Cardiac fibroblast (primary cell): Measurements from ENCODE around the gene DSCAML1.

Experiments
- DNase-seq, 2 donors: peaks; one replicate each; pipeline versions ENCODE4 v3.0.0 to v3.0.0-alpha.2; 2010; ENCODE audit warnings: low read depth in 2 of 2
- H3K4me3 ChIP-seq, 2 donors: replicated peaks in 1 of 2; 1 replicate in 1 of 2; 2 replicates in 1 of 2; pipeline ENCODE4 v1.5.1; 2011; ENCODE audit warnings: low read depth in 2 of 2, low read length in 2 of 2, mild to moderate bottlenecking in 2 of 2, moderate library complexity in 1 of 2
- CTCF ChIP-seq: IDR thresholded peaks from one replicate; pipeline ENCODE4 v1.5.1; 2011; ENCODE audit warnings: low read depth, mild to moderate bottlenecking, low read length, inconsistent platforms

Gene DSCAML1

GRCh38 chr11:117414724-117415123 lies 382.3 kb downstream of the DSCAML1 start:
- no peak for DNase-seq
- TF ChIP-seq CTCF: no peak

DNA sequence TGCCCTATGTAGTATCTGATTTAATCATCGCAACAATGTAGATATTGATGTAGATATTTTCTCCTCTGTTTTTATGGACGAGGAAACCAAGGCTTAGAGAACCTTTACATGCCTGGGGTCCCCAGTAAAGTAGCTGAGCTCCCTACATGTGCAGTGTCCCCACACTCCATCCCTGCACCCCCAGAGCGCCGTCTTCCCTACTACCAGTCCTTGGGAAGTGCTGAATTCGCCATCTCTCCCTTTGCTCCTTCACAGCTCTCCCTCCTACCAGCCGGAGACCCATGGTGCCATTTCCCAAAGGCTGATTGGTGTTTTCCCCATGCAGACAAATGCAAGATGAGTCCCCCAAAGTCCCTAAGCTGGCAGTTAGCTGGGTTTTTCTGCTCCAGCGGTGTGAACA lies 383.4 kb downstream of the DSCAML1 start:
- DNase-seq: no peak
- TF ChIP-seq CTCF: no peak
- H3K4me3 ChIP-seq: no peak overlapping the region

More at GRCh38 chr11:117414724-117415123, 382.3 kb downstream of the DSCAML1 start:
- H3K4me3 ChIP-seq: no peak overlapping the region

- TF ChIP-seq CTCF: no peak
- DNase-seq: no peak
- H3K4me3 ChIP-seq: no peak overlapping the region
Measured at GRCh38 chr11:117412653-117413275, 384.3 kb downstream of the DSCAML1 start.

DNA sequence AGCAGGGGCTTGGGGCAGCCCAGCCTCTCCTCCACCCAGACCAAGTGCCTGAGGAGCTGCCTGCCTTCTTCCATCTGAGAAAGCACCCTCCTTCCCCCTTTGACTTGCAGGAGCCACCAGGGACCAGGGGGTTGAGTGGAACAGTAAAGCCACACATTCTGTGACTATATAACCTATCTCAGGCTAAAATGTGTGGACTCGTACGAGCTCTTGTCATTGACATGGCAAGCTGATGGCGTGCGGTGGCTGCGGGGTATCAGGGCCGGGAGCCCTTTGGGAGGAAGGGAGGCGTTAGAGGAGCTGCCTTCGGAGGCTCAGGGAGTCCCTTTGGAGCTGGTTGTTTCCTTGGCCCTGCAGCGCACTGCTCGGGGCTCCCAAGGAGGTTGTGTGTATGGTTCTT lies 384.8 kb downstream of the DSCAML1 start:
- H3K4me3 ChIP-seq: no peak overlapping the region
- TF ChIP-seq CTCF: no peak
- DNase-seq: no peak

- no peak overlapping the region for H3K4me3 ChIP-seq
- no peak for DNase-seq
- no peak for TF ChIP-seq CTCF
Measured at GRCh38 chr11:117411736-117412135, 385.3 kb downstream of the DSCAML1 start.

- DNase-seq: no peak
- no peak overlapping the region for H3K4me3 ChIP-seq
- no peak for TF ChIP-seq CTCF
Measured at GRCh38 chr11:117410861-117411710, 385.9 kb downstream of the DSCAML1 start.
